ENCODE results near the gene CTNNA1. TPM values are rescaled to one million over a fixed set of nuclear protein-coding genes. Genes with fewer than 3 reads are reported as not detected.

The CTNNA1 gene
- total RNA-seq, 1 donor from 2014 or later, result 78.6 TPM

DNA sequence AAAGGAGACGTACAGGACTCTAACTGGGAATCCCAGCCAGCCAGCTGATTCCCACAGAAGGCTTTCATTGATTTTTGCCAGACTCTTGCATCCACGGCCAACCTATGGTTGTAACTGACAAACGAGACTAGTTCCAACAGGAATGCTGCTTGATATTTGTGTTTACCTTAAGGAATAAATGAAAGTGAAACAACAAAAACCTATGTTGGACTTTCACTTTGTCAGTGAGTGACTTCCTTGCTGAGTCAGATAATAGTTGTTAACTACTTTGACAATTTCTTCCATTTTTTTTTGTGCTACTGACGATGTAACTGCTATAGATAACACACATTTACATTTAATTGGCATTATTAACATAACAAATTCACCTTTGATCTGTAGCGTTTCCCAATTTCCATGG is 185.3 kb downstream of the CTNNA1 start:
- Mint-ChIP-seq H3K9me3 (no peaks in the 10 kb centered on the region), H3K36me3 (ENCODE audit: low read depth) (peaks cover 1% of the 10 kb centered on the region), H3K27me3 (no peaks in the 10 kb centered on the region), H3K4me1 (peaks cover 11% of the 10 kb centered on the region), H3K4me3 (no peak overlapping the region), H3K27ac (no peak overlapping the region)
- intact Hi-C loops (cut with micrococcal nuclease), result no loop called here
- DNase-seq, result no peak

DNA sequence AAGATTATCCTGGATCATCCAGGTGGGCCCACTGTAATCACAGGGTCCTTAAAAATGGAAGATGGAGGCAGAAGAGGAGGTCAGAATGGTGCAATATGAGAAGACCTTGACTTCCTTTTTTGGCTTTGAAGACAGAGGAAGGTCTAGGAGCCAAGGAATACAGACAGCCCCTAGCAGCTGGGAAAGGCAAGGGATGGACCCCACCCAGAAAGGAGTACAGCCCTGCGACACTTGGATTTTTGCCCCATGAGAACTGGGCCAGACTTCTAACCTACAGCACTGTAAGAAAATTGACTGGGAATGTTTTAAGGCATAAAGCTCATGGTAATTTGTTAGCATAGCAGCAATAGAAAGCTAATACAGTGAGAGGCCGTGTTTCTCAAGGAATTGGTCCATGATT is 188.8 kb downstream of the CTNNA1 start:
- Mint-ChIP-seq H3K4me3 (no peak overlapping the region), H3K27ac (no peak overlapping the region), H3K9me3 (no peaks in the 10 kb centered on the region), H3K4me1 (peaks cover 17% of the 10 kb centered on the region), H3K27me3 (no peaks in the 10 kb centered on the region), H3K36me3 (ENCODE audit: low read depth) (no peaks in the 10 kb centered on the region)
- intact Hi-C loops (cut with micrococcal nuclease), result no loop called here
- DNase-seq, result no peak

DNA sequence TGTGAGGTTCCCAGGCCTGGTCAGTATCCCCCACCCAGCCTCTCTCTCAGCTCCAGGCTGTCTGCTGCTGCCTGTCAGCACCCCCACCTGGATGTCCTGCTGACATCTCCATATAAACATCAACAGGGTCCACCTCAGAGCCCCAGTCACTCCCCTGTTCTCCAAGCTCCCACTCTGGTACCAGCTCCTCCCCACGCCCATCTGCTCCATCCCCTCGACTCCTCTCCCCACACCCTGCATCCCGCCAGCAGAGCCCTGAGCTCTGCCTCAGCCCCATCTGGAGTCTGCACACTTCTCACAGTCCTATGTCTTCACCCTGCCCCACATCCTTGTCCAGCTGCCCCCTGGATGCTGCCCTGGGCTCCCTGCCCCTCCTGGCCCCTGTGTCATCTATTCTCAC is 189.6 kb downstream of the CTNNA1 start:
- no peak overlapping the region for H3K4me3 Mint-ChIP-seq
- H3K27me3 Mint-ChIP-seq, result no peaks in the 10 kb centered on the region
- no peak for DNase-seq
- H3K36me3 Mint-ChIP-seq (ENCODE audit: low read depth), result no peaks in the 10 kb centered on the region
- no peaks in the 10 kb centered on the region for H3K9me3 Mint-ChIP-seq
- no peak overlapping the region for H3K27ac Mint-ChIP-seq
- peaks cover 17% of the 10 kb centered on the region for H3K4me1 Mint-ChIP-seq
- intact Hi-C loops (cut with micrococcal nuclease), result no loop called here

DNA sequence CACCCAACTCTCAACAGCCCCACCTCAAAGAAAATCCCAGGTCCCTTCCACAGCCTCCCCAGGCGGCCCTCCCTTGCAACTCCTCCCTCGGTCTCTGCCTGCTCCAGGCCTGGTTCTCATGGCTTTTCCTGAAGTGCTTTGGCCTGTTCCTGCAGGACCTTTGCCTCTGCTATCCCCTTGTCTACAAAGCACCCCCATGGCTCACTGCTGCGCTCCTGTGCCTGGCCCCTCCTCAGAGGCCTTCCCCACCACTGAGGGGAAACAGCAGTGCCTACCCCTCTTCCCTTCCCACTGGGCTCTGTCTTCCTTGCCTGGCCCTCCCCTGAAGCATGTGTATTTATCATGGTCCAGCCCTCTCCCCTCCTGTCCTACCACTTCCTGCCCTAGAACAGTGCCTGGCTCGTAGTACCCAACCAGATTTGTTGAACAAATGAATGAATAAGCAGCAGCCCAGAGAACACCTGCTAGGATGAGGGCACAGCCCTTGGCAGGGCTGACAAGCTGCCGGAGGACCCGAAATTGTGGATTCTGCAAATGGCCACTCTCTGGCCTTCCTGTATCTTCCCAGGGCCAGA is 190.5 kb downstream of the CTNNA1 start:
- no peak overlapping the region for H3K27ac Mint-ChIP-seq
- no peak overlapping the region for H3K4me3 Mint-ChIP-seq
- no peak for DNase-seq
- H3K36me3 Mint-ChIP-seq (ENCODE audit: low read depth), result no peaks in the 10 kb centered on the region
- peaks cover 13% of the 10 kb centered on the region for H3K4me1 Mint-ChIP-seq
- no peaks in the 10 kb centered on the region for H3K27me3 Mint-ChIP-seq
- H3K9me3 Mint-ChIP-seq, result no peaks in the 10 kb centered on the region
- intact Hi-C loops (cut with micrococcal nuclease), result no loop called here

DNA sequence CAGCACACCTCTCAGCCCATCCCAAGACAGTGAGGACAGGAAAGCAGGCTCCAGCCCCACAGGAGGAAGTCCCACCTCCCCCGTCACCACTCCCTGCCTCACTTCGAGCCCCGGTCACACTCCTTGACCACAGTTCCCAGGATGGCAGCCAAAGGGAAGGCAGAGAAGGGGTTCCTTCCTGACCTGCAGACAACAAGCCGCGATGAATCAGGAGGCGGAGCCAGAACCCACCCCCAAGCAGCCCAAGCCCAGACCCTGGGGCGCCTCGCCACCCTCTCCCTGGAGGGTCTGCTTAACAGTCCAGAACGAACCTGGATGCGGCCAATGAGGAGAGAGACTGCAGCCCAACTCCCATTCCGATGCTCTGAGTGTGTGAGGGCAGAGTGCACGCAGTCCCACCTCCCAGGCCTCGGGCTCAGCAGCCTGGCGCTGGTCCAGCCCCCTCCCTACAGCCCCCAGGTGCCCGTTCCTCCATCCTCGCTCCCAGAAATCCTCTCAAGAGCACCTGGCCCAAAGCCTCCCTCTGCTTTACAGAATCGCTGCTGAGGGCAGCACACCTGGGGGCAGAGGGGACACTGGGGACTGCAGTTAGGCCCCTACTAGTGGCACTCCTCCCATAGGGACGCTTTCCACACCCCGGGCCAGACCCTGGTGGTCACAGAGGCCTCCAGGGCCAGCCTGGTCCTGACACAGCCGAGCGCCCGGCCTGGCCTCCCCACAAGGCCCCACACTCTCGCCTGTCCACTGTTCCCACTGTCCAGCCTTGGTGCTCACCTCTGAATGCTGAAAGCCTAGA is 191.5 kb downstream of the CTNNA1 start:
- Mint-ChIP-seq H3K27ac (no peak overlapping the region), H3K4me1 (peaks cover 11% of the 10 kb centered on the region), H3K9me3 (no peaks in the 10 kb centered on the region), H3K27me3 (no peaks in the 10 kb centered on the region), H3K36me3 (ENCODE audit: low read depth) (no peaks in the 10 kb centered on the region), H3K4me3 (no peak overlapping the region)
- DNase-seq, result no peak
- intact Hi-C loops (cut with micrococcal nuclease), result no loop called here

DNA sequence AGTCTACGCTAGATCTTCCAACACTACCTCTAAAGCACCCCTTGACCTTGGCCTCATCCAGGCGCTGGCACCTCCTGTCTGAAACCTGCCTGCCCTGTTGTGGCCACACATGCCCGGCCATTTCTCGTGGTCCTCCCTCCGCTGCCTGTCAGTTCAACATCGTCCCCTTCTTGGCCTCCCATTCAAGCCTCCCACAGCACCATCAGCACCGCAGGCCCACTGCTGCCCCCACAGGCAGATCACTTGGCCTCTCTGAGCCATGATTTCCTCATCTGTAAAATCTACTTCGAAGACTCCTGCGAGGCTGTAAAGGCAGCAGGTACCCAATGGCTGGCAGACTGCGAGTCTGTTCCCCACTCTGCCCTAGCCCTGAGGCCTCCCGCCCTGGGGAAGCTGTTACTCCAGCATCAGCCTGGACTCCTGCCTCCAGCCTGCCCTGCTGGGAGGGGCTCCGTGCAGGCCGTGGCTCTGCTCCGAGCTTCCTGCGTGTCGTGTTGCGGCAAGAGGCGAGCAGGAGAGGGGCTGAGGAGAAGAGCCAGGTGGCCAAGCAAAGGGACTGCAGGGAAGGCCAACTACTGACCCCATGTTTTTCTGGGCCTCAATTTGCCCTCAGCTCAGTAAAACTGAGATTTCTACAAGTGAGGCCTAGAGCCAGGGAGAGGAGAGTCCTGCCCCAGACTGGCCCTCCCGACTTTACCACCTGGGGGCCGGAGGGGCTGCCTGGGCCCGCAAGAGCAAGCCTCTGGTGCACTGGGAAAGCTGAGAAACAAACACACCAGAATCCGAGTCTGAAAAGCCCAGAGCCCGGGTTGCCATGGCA is 192.4 kb downstream of the CTNNA1 start:
- H3K27me3 Mint-ChIP-seq, result no peaks in the 10 kb centered on the region
- H3K36me3 Mint-ChIP-seq (ENCODE audit: low read depth), result no peaks in the 10 kb centered on the region
- no peak for DNase-seq
- no peak overlapping the region for H3K27ac Mint-ChIP-seq
- H3K4me3 Mint-ChIP-seq, result no peak overlapping the region
- peaks cover 10% of the 10 kb centered on the region for H3K4me1 Mint-ChIP-seq
- H3K9me3 Mint-ChIP-seq, result no peaks in the 10 kb centered on the region
- intact Hi-C loops (cut with micrococcal nuclease), result no loop called here

DNA sequence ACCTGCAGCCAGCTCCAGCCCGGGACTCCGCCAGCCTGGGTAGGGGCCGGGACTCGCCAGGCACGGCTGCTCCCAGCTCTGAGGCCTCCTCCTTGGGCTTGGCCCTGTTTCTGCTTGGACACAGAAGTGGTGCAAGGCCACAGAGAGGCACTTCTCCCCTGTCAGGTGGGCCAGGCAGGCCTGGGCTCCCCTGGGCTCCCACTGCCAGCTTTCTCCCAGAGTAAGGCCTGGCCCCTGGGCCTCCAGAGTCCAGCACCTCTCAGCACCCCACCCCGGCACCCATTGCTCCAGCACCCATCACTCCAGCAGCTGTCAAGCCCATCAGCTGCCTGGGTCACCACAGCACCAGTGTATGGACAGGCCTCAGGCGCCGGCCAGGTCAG is 193.0 kb downstream of the CTNNA1 start:
- peaks cover 6% of the 10 kb centered on the region for H3K4me1 Mint-ChIP-seq
- no peak for DNase-seq
- H3K9me3 Mint-ChIP-seq, result no peaks in the 10 kb centered on the region
- H3K27me3 Mint-ChIP-seq, result no peaks in the 10 kb centered on the region
- H3K4me3 Mint-ChIP-seq, result no peak overlapping the region
- intact Hi-C loops (cut with micrococcal nuclease), result no loop called here
- no peak overlapping the region for H3K27ac Mint-ChIP-seq
- H3K36me3 Mint-ChIP-seq (ENCODE audit: low read depth), result no peaks in the 10 kb centered on the region

DNA sequence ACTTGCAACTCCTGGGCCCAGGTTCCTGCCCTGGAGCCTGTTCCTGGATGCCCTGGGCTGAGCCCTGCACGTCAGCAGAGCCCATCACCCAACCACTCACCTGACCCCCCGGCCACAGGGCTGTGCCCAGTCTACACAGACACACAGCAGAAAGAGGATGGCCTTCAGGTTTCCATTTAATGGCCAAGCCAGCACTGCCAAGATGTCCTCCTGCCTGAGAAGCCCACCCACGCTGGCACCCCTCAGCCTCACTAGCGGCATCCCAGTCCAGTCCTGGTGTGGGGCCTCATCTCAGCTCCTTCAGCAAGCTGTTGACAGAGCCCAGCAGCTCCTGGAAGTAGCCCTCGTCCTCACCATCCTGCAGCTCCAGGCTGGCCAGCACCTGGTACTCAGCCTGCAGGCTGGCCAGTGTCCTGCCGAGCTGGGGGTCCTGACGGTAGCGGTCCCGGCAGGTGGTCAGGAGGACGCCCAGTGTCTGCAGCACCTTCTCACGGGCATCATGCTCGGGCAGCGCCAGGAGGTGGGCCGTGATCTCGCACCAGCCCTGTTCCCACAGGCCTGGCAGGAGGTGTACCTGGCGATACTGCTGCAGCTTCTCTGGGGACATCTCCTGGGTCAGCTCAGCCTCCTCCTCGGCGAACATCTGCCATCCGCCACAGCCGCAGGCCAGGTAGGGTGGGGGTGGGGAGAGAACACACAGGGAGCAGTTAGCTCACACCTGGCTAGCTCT is 193.8 kb downstream of the CTNNA1 start:
- Mint-ChIP-seq H3K27ac (no peak overlapping the region), H3K4me1 (peaks cover 6% of the 10 kb centered on the region), H3K36me3 (ENCODE audit: low read depth) (no peaks in the 10 kb centered on the region), H3K4me3 (no peak overlapping the region), H3K9me3 (no peaks in the 10 kb centered on the region), H3K27me3 (no peaks in the 10 kb centered on the region)
- DNase-seq, result no peak
- intact Hi-C loops (cut with micrococcal nuclease), result no loop called here

DNA sequence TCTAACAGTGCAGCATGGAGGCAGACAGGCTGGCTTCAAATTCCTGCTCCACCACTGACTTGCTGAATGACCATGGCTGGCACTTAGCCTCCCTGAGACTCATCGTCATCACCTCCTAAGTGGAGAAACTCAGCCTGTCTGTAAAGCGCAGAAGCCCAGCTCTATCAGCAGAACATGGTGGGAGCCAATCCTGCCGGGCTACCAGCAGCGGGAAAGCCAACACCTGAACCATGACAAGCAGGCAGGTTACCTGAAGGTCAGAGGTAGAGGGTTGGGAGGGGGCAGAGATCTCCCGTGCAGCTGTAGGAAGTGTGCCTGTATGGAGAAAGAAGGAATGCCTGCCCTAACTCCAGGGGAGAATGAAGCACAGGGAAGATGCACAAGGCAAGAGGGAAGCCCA is 194.6 kb downstream of the CTNNA1 start:
- peaks cover 6% of the 10 kb centered on the region for H3K4me1 Mint-ChIP-seq
- no peak for DNase-seq
- no peaks in the 10 kb centered on the region for H3K36me3 Mint-ChIP-seq (ENCODE audit: low read depth)
- no peak overlapping the region for H3K27ac Mint-ChIP-seq
- H3K27me3 Mint-ChIP-seq, result no peaks in the 10 kb centered on the region
- H3K4me3 Mint-ChIP-seq, result no peak overlapping the region
- no peaks in the 10 kb centered on the region for H3K9me3 Mint-ChIP-seq
- intact Hi-C loops (cut with micrococcal nuclease), result no loop called here

DNA sequence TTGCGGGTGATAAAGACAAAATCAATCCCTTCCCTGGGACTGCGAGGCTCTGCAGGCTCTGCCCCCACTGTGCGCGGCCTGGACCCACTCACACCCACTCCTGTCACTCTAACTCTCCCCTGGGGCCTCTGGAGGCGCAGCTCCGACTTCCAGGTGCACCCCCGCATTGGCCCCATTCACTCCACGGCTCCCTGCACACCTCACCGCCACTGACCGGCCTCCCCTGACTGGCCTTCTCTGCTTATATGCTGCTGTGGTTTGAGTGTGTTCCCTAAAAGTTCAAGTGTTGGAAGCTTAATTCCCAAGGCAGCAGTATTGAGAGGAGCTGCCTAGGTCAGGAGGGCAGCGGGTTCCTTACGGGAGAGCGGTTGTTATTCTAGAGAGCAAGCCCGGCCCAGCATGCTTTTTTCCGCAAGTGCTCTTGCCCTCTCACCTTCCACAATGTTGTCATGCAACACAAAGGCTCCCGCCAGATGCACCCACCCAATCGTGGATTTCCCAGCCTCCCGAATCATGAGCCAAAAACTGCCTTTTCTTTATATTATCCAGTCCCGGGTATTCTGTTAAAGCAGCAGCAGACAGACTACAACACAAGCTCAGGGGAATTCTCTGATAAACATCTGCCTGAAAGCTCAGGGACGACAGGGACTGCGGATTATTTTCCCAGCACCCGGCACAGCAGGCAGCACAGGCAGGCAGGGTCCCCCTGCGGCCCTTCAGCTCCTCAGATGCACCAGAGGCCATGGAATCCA is 195.4 kb downstream of the CTNNA1 start:
- Mint-ChIP-seq H3K9me3 (no peaks in the 10 kb centered on the region), H3K27ac (no peak overlapping the region), H3K4me1 (peaks cover 14% of the 10 kb centered on the region), H3K27me3 (no peaks in the 10 kb centered on the region), H3K4me3 (no peak overlapping the region), H3K36me3 (ENCODE audit: low read depth) (no peaks in the 10 kb centered on the region)
- intact Hi-C loops (cut with micrococcal nuclease), result no loop called here
- DNase-seq, result no peak

DNA sequence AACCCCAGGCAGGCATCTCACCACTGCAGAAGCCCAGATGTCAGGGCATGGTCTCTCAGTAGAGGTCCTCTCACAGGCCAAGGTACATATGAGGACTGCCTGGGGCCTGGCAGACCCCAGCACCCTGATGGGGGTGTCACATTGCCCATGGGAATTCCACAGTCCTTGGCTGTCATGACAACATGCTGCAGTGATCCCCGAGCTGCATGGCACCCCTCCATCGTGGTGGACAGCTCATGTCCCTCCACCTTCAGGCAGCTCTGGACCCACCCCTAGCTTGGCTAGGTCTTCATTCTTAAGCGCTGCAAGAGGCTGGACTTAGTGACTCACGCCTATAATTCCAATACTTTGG is 196.0 kb downstream of the CTNNA1 start:
- intact Hi-C loops (cut with micrococcal nuclease), result no loop called here
- Mint-ChIP-seq H3K4me3 (no peak overlapping the region), H3K36me3 (ENCODE audit: low read depth) (no peaks in the 10 kb centered on the region), H3K4me1 (peaks cover 12% of the 10 kb centered on the region), H3K9me3 (no peaks in the 10 kb centered on the region), H3K27me3 (no peaks in the 10 kb centered on the region), H3K27ac (no peak overlapping the region)
- DNase-seq, result no peak

DNA sequence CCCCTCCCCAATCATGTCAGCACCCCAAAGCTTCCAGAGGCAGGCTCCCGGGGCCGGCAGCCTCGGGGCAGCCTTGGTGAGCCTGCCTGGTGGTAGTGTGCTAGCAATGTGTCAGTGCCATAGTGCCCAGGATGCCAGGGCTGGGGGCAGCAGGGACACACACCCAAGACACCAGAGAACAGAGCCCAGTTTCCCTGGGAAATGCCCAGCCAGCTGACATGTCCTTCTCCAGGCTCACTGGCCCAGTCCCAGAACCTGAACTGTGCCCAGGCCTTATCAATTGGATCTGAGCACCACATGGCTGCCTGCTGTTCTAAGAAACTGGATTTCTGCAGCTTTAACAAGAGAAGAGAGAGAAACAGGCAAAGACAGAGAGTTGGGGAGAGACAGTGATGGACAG is 196.8 kb downstream of the CTNNA1 start:
- Mint-ChIP-seq H3K4me3 (no peak overlapping the region), H3K4me1 (peaks cover 12% of the 10 kb centered on the region), H3K27me3 (no peaks in the 10 kb centered on the region), H3K36me3 (ENCODE audit: low read depth) (no peaks in the 10 kb centered on the region), H3K27ac (no peak overlapping the region), H3K9me3 (no peaks in the 10 kb centered on the region)
- no peak for DNase-seq
- intact Hi-C loops (cut with micrococcal nuclease), result no loop called here

DNA sequence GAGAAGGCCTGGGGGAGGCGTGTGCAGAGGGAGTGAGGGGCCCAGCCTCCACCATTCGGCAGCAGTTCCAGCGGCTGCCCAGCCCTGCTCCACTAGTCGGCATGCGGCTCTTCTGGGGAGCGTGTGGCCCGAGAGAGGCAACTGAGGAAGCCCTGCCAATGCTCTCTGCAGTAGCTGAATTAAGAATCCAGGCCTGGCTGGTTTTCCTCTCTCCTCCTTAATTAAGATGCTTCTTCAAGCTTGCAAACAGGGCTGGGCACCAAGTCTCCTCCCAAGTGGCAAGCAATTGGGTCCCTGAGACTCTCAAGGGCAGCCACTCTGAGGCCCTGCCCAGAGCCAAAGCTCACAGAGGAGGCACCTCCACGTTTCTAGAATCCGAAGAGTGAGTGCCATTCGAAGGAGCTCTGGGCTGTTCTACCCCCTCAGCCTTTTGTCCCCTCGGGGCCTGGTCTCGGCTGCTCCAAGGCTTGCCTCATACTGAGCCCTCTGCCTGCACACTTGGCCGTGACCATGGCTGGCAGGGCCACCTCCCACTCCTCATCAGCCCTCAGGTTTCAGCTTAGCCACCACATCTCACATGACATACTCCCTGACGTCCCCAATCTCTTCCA is 197.3 kb downstream of the CTNNA1 start:
- H3K4me1 Mint-ChIP-seq, result peaks cover 12% of the 10 kb centered on the region
- no peaks in the 10 kb centered on the region for H3K36me3 Mint-ChIP-seq (ENCODE audit: low read depth)
- no peaks in the 10 kb centered on the region for H3K9me3 Mint-ChIP-seq
- no peak overlapping the region for H3K4me3 Mint-ChIP-seq
- intact Hi-C loops (cut with micrococcal nuclease), result no loop called here
- H3K27me3 Mint-ChIP-seq, result no peaks in the 10 kb centered on the region
- no peak for DNase-seq
- H3K27ac Mint-ChIP-seq, result no peak overlapping the region

All from activated CD4-positive, alpha-beta T cell treated with anti-CD3 and anti-CD28 coated beads, Interleukin-2, amount 10 ng/mL, durations not matched to agents 24 days and 14 days (primary cell).